ENCODE measurements around the gene IL31.

The IL31 gene

GRCh38 chr12:122123051-122123760, 50.8 kb downstream of the IL31 start:
- H3K36me3 ChIP-seq: peaks cover 5 to 15% (median 11%) of the 10 kb centered on the region in 3 donors
- no peak overlapping the region for H3K27ac ChIP-seq
- peak in 1 of 2 donors; percentile 69 for DNase-seq
- H3K4me1 ChIP-seq: peaks cover 0 to 34% (median 20%) of the 10 kb centered on the region in 4 donors
- no peaks in the 10 kb centered on the region for H3K9me3 ChIP-seq
- no peak overlapping the region for H3K4me3 ChIP-seq
- intact Hi-C loops (cut with DNase I; ENCODE audit: low total_unique reads): loop anchor here (2.0 kb wide), 1 partner anchor 68 kb away; no protein-coding TSS in a partner anchor
- no peaks in the 10 kb centered on the region for H3K27me3 ChIP-seq
- TF ChIP-seq CTCF (IDR thresholded peaks at IDR 0.05): peak; percentile 70 to 90
